Measurements from ENCODE around the gene HMG20A.

- TF ChIP-seq POLR2AphosphoS5 (IDR thresholded peaks at IDR 0.05; ENCODE audit: borderline replicate concordance, low read depth, low read length) (no peak), EZH2 (IDR thresholded peaks at IDR 0.05) (no peak)
These were observed 9.5 kb downstream of the HMG20A start for GRCh38 chr15:77430213-77430612.
